Measurements from ENCODE around the gene EDAR. TPM values are rescaled to one million over a fixed set of nuclear protein-coding genes. Genes with fewer than 3 reads are reported as not detected.

EDAR gene
- total RNA-seq, 1 experiment from 2014 or later, result 0.82 TPM

DNA sequence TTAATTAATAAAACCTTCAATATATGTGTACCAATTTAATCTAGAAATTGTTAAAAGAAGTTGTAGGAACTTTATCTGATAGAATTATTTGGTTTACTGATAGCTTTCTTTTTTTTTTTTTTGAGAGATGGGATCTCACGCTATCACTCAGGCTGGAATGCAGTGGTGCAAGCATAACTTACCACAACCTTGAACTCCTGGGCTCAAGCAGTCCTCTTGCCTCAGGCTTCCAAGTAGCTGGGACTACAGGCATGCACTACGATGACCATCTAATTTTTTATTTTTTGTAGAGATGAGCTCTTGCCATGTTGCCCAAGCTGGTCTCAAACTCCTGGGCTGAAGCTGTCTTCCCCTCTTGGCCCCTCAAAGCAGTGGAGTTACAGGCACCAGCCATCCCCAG, 135.6 kb downstream of the EDAR start:
- intact Hi-C loops (cut with micrococcal nuclease; ENCODE audit: unreplicated experiment), result no loop called here
- H3K4me3 ChIP-seq (ENCODE audit: low read depth, low read length), result no peak overlapping the region
- H3K4me1 ChIP-seq, result no peaks in the 10 kb centered on the region
- no peaks in the 10 kb centered on the region for H3K36me3 ChIP-seq (ENCODE audit: control insufficient read depth, insufficient read depth, low read length)
- ChIA-PET CTCF (no interaction called here), POLR2A (no interaction called here)
- no TSS peak for BruUV-seq (replicated peaks)
- Mint-ChIP-seq H3K4me1 (ENCODE audit: low read depth, unreplicated experiment) (no peaks in the 10 kb centered on the region), H3K9me3 (ENCODE audit: unreplicated experiment) (no peaks in the 10 kb centered on the region), H3K27me3 (ENCODE audit: insufficient read depth, unreplicated experiment) (no peaks in the 10 kb centered on the region), H3K27ac (ENCODE audit: unreplicated experiment) (no peak overlapping the region), H3K36me3 (ENCODE audit: insufficient read depth, unreplicated experiment) (peaks cover 26% of the 10 kb centered on the region), H3K4me3 (ENCODE audit: unreplicated experiment) (no peak overlapping the region)
- DNase-seq, result no peak
- H3K27me3 ChIP-seq (replicated peaks; ENCODE audit: control insufficient read depth, insufficient read depth, low read length), result no peaks in the 10 kb centered on the region
- no peaks in the 10 kb centered on the region for H3K9me3 ChIP-seq
- TF ChIP-seq, protein P1, sequence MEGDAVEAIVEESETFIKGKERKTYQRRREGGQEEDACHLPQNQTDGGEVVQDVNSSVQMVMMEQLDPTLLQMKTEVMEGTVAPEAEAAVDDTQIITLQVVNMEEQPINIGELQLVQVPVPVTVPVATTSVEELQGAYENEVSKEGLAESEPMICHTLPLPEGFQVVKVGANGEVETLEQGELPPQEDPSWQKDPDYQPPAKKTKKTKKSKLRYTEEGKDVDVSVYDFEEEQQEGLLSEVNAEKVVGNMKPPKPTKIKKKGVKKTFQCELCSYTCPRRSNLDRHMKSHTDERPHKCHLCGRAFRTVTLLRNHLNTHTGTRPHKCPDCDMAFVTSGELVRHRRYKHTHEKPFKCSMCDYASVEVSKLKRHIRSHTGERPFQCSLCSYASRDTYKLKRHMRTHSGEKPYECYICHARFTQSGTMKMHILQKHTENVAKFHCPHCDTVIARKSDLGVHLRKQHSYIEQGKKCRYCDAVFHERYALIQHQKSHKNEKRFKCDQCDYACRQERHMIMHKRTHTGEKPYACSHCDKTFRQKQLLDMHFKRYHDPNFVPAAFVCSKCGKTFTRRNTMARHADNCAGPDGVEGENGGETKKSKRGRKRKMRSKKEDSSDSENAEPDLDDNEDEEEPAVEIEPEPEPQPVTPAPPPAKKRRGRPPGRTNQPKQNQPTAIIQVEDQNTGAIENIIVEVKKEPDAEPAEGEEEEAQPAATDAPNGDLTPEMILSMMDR (IDR thresholded peaks at IDR 0.05; ENCODE audit: insufficient read depth in 1 of 2, low read depth in 1 of 2, low read length in 1 of 2, severe bottlenecking in 1 of 2, unreplicated experiment in 1 of 2), result no peak

DNA sequence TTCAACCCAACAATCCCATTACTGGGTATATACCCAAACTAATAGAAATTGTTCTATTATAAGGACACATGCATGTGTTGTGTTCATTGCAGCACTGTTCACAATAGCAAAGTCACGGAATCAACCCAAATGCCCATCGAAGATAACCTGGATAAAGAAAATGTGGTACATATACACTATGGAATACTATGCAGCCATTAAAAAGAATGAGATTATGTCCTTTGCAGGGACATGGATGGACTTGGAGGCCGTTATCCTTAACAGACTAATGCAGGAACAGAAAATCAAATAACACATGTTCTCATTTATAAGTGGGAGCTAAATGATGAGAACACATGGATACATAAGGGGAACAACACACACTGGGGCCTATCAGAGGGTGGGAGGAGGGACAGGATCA, 136.6 kb downstream of the EDAR start:
- no peaks in the 10 kb centered on the region for H3K4me1 Mint-ChIP-seq (ENCODE audit: low read depth, unreplicated experiment)
- peaks cover 16% of the 10 kb centered on the region for H3K36me3 Mint-ChIP-seq (ENCODE audit: insufficient read depth, unreplicated experiment)
- H3K4me1 ChIP-seq, result no peaks in the 10 kb centered on the region
- no peaks in the 10 kb centered on the region for H3K36me3 ChIP-seq (ENCODE audit: control insufficient read depth, insufficient read depth, low read length)
- H3K27me3 Mint-ChIP-seq (ENCODE audit: insufficient read depth, unreplicated experiment), result no peaks in the 10 kb centered on the region
- no peak overlapping the region for H3K27ac Mint-ChIP-seq (ENCODE audit: unreplicated experiment)
- H3K9me3 ChIP-seq, result 0 out of 2 replicates have a peak, but pooled peaks cover 2% of the 10 kb centered on the region
- no peak for DNase-seq
- intact Hi-C loops (cut with micrococcal nuclease; ENCODE audit: unreplicated experiment), result no loop called here
- H3K9me3 Mint-ChIP-seq (ENCODE audit: unreplicated experiment), result no peaks in the 10 kb centered on the region
- ChIA-PET CTCF (no interaction called here), POLR2A (no interaction called here)
- no peaks in the 10 kb centered on the region for H3K27me3 ChIP-seq (replicated peaks; ENCODE audit: control insufficient read depth, insufficient read depth, low read length)
- H3K4me3 Mint-ChIP-seq (ENCODE audit: unreplicated experiment), result no peak overlapping the region
- TF ChIP-seq, protein P1 (IDR thresholded peaks at IDR 0.05; ENCODE audit: insufficient read depth in 1 of 2, low read depth in 1 of 2, low read length in 1 of 2, severe bottlenecking in 1 of 2, unreplicated experiment in 1 of 2), result no peak
- H3K4me3 ChIP-seq (ENCODE audit: low read depth, low read length), result no peak overlapping the region
- no TSS peak for BruUV-seq (replicated peaks)

DNA sequence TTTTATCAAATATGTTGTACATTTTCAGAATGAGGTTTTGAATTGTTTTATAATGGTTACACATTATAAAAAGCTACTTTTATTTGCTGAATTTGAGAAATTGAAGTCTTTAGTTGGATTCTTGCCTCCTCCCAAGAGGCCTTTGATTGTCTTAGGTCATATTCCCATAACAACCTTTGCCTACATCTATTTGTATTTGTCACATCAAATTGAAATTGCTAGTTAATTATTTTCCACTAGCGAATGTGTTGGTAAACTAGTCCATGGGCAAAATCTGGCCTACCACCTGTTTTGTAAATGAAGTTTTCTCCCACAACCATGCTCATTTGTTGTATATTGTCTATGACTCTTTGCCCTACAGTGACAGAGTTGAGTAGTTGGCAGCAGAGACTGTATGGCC, 142.0 kb downstream of the EDAR start:
- no peaks in the 10 kb centered on the region for H3K27me3 Mint-ChIP-seq (ENCODE audit: insufficient read depth, unreplicated experiment)
- ChIA-PET CTCF (no interaction called here), POLR2A (no interaction called here)

More for the DNA sequence above, 142.0 kb downstream of the EDAR start:
- no peak for DNase-seq
- TF ChIP-seq, protein P1 (IDR thresholded peaks at IDR 0.05; ENCODE audit: insufficient read depth in 1 of 2, low read depth in 1 of 2, low read length in 1 of 2, severe bottlenecking in 1 of 2, unreplicated experiment in 1 of 2), result no peak
- no peak overlapping the region for H3K27ac Mint-ChIP-seq (ENCODE audit: unreplicated experiment)
- intact Hi-C loops (cut with micrococcal nuclease; ENCODE audit: unreplicated experiment), result no loop called here
- H3K4me3 Mint-ChIP-seq (ENCODE audit: unreplicated experiment), result no peak overlapping the region
- H3K4me1 ChIP-seq, result no peaks in the 10 kb centered on the region
- H3K36me3 ChIP-seq (ENCODE audit: control insufficient read depth, insufficient read depth, low read length), result no peaks in the 10 kb centered on the region
- 0 out of 2 replicates have a peak, but pooled peaks cover 3% of the 10 kb centered on the region for H3K9me3 ChIP-seq
- peaks cover 2% of the 10 kb centered on the region for H3K9me3 Mint-ChIP-seq (ENCODE audit: unreplicated experiment)
- BruUV-seq (replicated peaks), result no TSS peak
- H3K36me3 Mint-ChIP-seq (ENCODE audit: insufficient read depth, unreplicated experiment), result peaks cover 25% of the 10 kb centered on the region
- no peaks in the 10 kb centered on the region for H3K27me3 ChIP-seq (replicated peaks; ENCODE audit: control insufficient read depth, insufficient read depth, low read length)
- no peak overlapping the region for H3K4me3 ChIP-seq (ENCODE audit: low read depth, low read length)
- no peaks in the 10 kb centered on the region for H3K4me1 Mint-ChIP-seq (ENCODE audit: low read depth, unreplicated experiment)

Data from Caco-2 (cell line).